HEK293T (cell line): Measurements from ENCODE around the gene ZNF609.

Experiments
- ARNT ChIP-seq: fragments of 450-650 bp; IDR thresholded peaks from 2 replicates; pipeline ENCODE4 v1.6.1; 2017; ENCODE audit warnings: mild to moderate bottlenecking
- BHLHE40 ChIP-seq: fragments of 450-650 bp; IDR thresholded peaks from 2 replicates; pipeline ENCODE4 v1.6.1; 2016; ENCODE audit warnings: mild to moderate bottlenecking, moderate library complexity, borderline replicate concordance
- CTBP1 ChIP-seq: fragments of 450-650 bp; IDR thresholded peaks from 2 replicates; pipeline ENCODE4 v1.6.1; 2016; ENCODE audit warnings: borderline replicate concordance
- FOXK2 ChIP-seq: fragments of 450-650 bp; IDR thresholded peaks from 2 replicates; pipeline ENCODE4 v1.6.1; 2016; ENCODE audit warnings: mild to moderate bottlenecking
- FOXM1 ChIP-seq: fragments of 450-650 bp; IDR thresholded peaks from 2 replicates; pipeline ENCODE4 v1.6.1; 2017; ENCODE audit warnings: mild to moderate bottlenecking, borderline replicate concordance
- HDGF ChIP-seq: fragments of 450-650 bp; IDR thresholded peaks from 2 replicates; pipeline ENCODE4 v1.6.1; 2017; ENCODE audit warnings: antibody characterized with exemption, borderline replicate concordance
- L3MBTL2 ChIP-seq: fragments of 450-650 bp; conservative IDR thresholded peaks from 2 replicates; pipeline ENCODE4 v1.6.1; 2016; ENCODE audit warnings: mild to moderate bottlenecking
- LEF1 ChIP-seq: fragments of 450-650 bp; IDR thresholded peaks from 2 replicates; pipeline ENCODE4 v1.6.1; 2017; ENCODE audit warnings: mild to moderate bottlenecking, borderline replicate concordance
- SP1 ChIP-seq: fragments of 450-650 bp; IDR thresholded peaks from 2 replicates; pipeline ENCODE4 v1.6.1; 2017
- SUZ12 ChIP-seq: fragments of 450-650 bp; IDR thresholded peaks from 2 replicates; pipeline ENCODE4 v1.6.1; 2016; ENCODE audit warnings: mild to moderate bottlenecking
- TARDBP ChIP-seq: fragments of 450-650 bp; IDR thresholded peaks from 2 replicates; pipeline ENCODE4 v1.6.1; 2016
- ZNF384 ChIP-seq: fragments of 450-650 bp; IDR thresholded peaks from 2 replicates; pipeline ENCODE4 v1.6.1; 2016
- TF ChIP-seq, protein P1 (sequence below): fragments of 450-650 bp; IDR thresholded peaks from 2 replicates; pipeline ENCODE4 v1.6.1; 2016

DNA sequence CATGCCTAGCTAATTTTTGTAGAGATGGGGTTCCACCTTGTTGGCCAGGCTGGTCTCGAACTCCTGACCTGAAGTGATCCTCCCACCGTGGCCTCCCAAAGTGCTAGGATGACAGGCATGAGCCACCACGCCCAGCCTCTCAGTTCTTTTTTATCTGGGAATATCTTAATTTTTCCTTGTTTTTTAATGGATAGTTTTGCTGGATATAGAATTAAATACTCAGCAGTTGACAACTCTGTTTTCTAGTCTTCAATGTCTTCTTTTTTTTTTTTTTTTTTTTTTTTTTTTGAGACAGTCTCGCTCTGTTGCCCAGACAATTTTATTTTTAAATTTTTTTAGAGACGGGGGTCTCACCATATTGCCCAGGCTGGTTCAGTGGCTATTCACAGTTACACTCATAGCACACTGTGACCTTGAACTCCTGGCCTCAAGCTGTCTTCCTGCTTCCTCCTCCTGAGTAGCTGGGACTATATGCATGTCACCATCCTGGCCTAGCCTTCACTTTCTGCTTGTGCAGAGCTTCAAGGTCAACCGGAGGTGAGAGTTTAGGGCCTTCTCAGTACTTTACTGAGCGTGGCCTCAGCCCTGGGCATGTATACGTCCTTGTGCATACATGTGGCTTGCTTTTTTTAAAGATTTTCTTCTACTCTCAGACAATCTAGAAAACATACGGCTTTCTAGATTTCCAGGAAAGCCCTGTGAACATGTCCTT lies 120.5 kb downstream of the ZNF609 start:
- TF ChIP-seq SUZ12 = no peak
- TF ChIP-seq BHLHE40 = no peak
- no peak for TF ChIP-seq ARNT
- TF ChIP-seq L3MBTL2 = no peak
- no peak for TF ChIP-seq FOXK2
- TF ChIP-seq FOXM1 = no peak
- no peak for TF ChIP-seq SP1
- no peak for TF ChIP-seq CTBP1
- no peak for TF ChIP-seq HDGF
- no peak for TF ChIP-seq LEF1
- TF ChIP-seq ZNF384 = no peak
- TF ChIP-seq TARDBP = no peak
- TF ChIP-seq, protein P1, sequence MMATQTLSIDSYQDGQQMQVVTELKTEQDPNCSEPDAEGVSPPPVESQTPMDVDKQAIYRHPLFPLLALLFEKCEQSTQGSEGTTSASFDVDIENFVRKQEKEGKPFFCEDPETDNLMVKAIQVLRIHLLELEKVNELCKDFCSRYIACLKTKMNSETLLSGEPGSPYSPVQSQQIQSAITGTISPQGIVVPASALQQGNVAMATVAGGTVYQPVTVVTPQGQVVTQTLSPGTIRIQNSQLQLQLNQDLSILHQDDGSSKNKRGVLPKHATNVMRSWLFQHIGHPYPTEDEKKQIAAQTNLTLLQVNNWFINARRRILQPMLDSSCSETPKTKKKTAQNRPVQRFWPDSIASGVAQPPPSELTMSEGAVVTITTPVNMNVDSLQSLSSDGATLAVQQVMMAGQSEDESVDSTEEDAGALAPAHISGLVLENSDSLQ = no peak
